Astrocyte (in vitro differentiated cells and primary cell): ENCODE results near the gene DLGAP4.

Experiments
- EZH2 ChIP-seq: IDR thresholded peaks from 2 replicates; pipeline ENCODE4 v1.6.1; 2012; ENCODE audit warnings: mild to moderate bottlenecking, low read length, inconsistent platforms; ENCODE audit not compliant: insufficient read depth
- TF ChIP-seq, protein P1 (sequence below): IDR thresholded peaks from 2 replicates; pipeline ENCODE4 v1.5.1; 2011; ENCODE audit warnings: low read depth, mild to moderate bottlenecking, inconsistent platforms, low read length, moderate library complexity; ENCODE audit not compliant: insufficient read depth

DNA sequence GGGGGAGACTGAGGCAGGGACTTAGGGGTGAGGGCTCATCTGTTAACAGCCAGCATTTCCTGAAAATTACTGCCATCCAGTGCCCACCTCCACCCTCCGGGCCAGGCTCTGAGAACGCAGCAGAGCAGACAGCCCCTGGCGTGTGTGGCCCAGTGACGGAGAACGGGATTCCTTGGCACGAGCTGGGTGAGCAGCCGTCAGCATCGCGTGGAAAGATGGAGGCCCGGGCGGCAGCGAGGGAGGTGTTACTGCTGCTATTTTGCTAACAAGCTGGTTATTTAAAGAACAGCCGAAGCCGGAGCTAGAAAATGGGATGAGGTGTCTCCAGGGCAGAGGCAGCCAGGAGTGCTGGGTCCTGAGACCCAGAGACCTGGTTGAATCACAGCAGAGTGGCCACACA is 62.7 kb downstream of the DLGAP4 start:
- TF ChIP-seq, protein P1, sequence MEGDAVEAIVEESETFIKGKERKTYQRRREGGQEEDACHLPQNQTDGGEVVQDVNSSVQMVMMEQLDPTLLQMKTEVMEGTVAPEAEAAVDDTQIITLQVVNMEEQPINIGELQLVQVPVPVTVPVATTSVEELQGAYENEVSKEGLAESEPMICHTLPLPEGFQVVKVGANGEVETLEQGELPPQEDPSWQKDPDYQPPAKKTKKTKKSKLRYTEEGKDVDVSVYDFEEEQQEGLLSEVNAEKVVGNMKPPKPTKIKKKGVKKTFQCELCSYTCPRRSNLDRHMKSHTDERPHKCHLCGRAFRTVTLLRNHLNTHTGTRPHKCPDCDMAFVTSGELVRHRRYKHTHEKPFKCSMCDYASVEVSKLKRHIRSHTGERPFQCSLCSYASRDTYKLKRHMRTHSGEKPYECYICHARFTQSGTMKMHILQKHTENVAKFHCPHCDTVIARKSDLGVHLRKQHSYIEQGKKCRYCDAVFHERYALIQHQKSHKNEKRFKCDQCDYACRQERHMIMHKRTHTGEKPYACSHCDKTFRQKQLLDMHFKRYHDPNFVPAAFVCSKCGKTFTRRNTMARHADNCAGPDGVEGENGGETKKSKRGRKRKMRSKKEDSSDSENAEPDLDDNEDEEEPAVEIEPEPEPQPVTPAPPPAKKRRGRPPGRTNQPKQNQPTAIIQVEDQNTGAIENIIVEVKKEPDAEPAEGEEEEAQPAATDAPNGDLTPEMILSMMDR, result no peak
- TF ChIP-seq EZH2, result no peak
